PFSK-1 (cell line): ENCODE results near the gene EIF1AX.

ENCODE experiments used
- FOXP2 ChIP-seq: optimal IDR thresholded peaks from 2 replicates; pipeline ENCODE3; 2011; ENCODE audit warnings: borderline replicate concordance, control low read depth, inconsistent platforms; ENCODE audit not compliant: insufficient read depth; ENCODE audit errors: extremely low read length, extremely low read depth
- POLR2AphosphoS5 ChIP-seq: IDR thresholded peaks from 2 replicates; pipeline ENCODE4 v1.6.1; 2012; ENCODE audit warnings: low read depth, mild to moderate bottlenecking, control low read depth, low read length, moderate library complexity
- SIN3A ChIP-seq: IDR thresholded peaks from 2 replicates; pipeline ENCODE4 v1.6.1; 2012; ENCODE audit warnings: mild to moderate bottlenecking, low read length, moderate library complexity, borderline replicate concordance; ENCODE audit not compliant: insufficient read depth
- TAF1 ChIP-seq: IDR thresholded peaks from 2 replicates; pipeline ENCODE4 v1.6.1; 2012; ENCODE audit warnings: low read length, control low read depth, borderline replicate concordance; ENCODE audit not compliant: insufficient read depth
- TF ChIP-seq, protein P1 (sequence below), 2 experiments: IDR thresholded peaks; 2 replicates each; pipeline versions ENCODE4 v1.6.1 to v1.8.0; 2011 to 2012; ENCODE audit warnings: low read depth in 2 of 2, low read length in 2 of 2, control low read depth in 1 of 2, inconsistent platforms in 1 of 2, mild to moderate bottlenecking in 1 of 2, moderate library complexity in 1 of 2; ENCODE audit not compliant: insufficient read depth in 1 of 2

The EIF1AX gene

DNA sequence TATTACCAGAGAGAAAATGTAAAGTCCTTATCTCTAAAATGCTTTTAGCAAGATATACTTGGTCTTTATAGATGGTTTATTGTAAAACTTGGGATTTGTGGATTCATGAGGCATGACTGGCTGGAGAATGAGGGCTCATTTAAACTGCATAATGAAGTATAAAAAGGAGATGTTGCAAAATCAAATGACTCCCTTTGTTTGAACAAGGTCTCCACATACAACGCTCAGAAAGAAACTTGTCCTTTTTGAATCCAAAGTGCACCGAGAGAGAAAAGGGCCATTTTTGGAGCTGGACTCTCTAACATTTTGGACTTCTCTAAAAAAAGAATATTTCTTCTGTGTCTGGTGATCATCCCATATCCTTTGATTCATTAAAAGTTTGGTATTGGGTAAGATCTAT lies 7.7 kb upstream of the EIF1AX start:
- no peak for TF ChIP-seq POLR2AphosphoS5
- TF ChIP-seq TAF1 = no peak
- TF ChIP-seq, protein P1, sequence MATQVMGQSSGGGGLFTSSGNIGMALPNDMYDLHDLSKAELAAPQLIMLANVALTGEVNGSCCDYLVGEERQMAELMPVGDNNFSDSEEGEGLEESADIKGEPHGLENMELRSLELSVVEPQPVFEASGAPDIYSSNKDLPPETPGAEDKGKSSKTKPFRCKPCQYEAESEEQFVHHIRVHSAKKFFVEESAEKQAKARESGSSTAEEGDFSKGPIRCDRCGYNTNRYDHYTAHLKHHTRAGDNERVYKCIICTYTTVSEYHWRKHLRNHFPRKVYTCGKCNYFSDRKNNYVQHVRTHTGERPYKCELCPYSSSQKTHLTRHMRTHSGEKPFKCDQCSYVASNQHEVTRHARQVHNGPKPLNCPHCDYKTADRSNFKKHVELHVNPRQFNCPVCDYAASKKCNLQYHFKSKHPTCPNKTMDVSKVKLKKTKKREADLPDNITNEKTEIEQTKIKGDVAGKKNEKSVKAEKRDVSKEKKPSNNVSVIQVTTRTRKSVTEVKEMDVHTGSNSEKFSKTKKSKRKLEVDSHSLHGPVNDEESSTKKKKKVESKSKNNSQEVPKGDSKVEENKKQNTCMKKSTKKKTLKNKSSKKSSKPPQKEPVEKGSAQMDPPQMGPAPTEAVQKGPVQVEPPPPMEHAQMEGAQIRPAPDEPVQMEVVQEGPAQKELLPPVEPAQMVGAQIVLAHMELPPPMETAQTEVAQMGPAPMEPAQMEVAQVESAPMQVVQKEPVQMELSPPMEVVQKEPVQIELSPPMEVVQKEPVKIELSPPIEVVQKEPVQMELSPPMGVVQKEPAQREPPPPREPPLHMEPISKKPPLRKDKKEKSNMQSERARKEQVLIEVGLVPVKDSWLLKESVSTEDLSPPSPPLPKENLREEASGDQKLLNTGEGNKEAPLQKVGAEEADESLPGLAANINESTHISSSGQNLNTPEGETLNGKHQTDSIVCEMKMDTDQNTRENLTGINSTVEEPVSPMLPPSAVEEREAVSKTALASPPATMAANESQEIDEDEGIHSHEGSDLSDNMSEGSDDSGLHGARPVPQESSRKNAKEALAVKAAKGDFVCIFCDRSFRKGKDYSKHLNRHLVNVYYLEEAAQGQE (IDR thresholded peaks at IDR 0.05; ENCODE audit: insufficient read depth in 1 of 2, low read depth in 2 of 2, low read length in 2 of 2) = no peak
- TF ChIP-seq SIN3A = no peak
- TF ChIP-seq FOXP2 = no peak

GRCh38 chrX:20147561-20147960 lies 5.9 kb upstream of the EIF1AX start:
- TF ChIP-seq SIN3A (no peak), FOXP2 (no peak)

GRCh38 chrX:20144491-20144890 lies 2.9 kb upstream of the EIF1AX start:
- TF ChIP-seq SIN3A (no peak), POLR2AphosphoS5 (no peak), FOXP2 (no peak), TAF1 (no peak)
- TF ChIP-seq, protein P1 (IDR thresholded peaks at IDR 0.05; ENCODE audit: insufficient read depth in 1 of 2, low read depth in 2 of 2, low read length in 2 of 2) = no peak

GRCh38 chrX:20143561-20143960 lies 1.9 kb upstream of the EIF1AX start:
- no peak for TF ChIP-seq POLR2AphosphoS5
- TF ChIP-seq TAF1 = no peak
- TF ChIP-seq, protein P1 (IDR thresholded peaks at IDR 0.05; ENCODE audit: insufficient read depth in 1 of 2, low read depth in 2 of 2, low read length in 2 of 2) = no peak
- TF ChIP-seq FOXP2 = no peak
- TF ChIP-seq SIN3A = no peak

- TF ChIP-seq FOXP2 (no peak), SIN3A (no peak), TAF1 (no peak), POLR2AphosphoS5 (no peak)
- TF ChIP-seq, protein P1 (IDR thresholded peaks at IDR 0.05; ENCODE audit: insufficient read depth in 1 of 2, low read depth in 2 of 2, low read length in 2 of 2) = no peak
Observed at GRCh38 chrX:20143111-20143510, 1.5 kb upstream of the EIF1AX start.

GRCh38 chrX:20140420-20140819 lies 1.2 kb downstream of the EIF1AX start:
- TF ChIP-seq FOXP2 (no peak), TAF1 (no peak), SIN3A (no peak), POLR2AphosphoS5 (no peak)
- TF ChIP-seq, protein P1 (IDR thresholded peaks at IDR 0.05; ENCODE audit: insufficient read depth in 1 of 2, low read depth in 2 of 2, low read length in 2 of 2) = no peak
